D341Med (cell line): ENCODE data around the gene EZR.

Source experiments
- DNase-seq: peaks from one replicate; pipeline ENCODE4 v3.0.0; 2012; ENCODE audit warnings: low spot score

The EZR gene

GRCh38 chr6:158819213-158819976 lies at the start of gene EZR:
TSS of gene EZR (minus strand) at chr6:158819368. CDS start at chr6:158818093, 1,275 bp downstream.
- peak; percentile 96 for DNase-seq

- DNase-seq, result no peak
Measured at GRCh38 chr6:158868122-158868480, 48.9 kb upstream of the EZR start.

DNA sequence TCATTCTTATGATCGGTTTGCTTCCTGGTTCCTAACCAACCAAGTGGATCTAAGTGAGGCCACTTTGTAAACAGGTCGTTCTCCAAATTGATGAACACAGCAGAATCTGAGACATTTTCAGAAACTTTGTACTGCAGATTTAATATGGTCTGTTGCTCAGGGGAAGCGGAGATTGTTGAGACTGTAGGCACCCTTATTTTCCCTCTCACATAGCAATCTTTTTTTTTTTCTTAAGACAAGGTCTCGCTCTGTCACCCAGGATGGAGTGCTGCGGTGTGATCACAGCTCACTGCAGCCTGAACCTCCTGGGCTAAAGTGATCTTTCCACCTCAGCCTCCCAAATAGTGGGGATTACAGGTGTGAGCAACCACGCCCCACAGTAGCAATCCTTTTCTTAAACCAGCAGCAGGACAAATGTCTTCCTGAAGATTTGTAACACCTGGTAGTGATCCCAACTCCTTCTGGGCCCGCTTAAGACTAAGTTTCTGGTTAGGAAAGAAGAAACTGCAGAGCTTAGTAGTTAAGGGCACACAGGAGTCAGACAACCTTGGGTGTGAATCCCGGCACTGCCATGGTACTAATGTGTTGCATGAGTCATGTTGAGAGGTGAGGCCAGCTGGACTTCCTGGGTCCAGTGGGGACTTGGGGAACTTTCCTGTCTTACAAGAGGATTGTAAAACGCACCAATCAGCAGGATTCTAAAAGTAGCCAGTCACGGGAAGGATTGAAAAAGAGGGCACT lies 48.4 kb upstream of the EZR start:
- DNase-seq, result no peak

- DNase-seq, result no peak
Measured at GRCh38 chr6:158865769-158866168, 46.6 kb upstream of the EZR start.

GRCh38 chr6:158863646-158864045 lies 44.5 kb upstream of the EZR start:
- no peak for DNase-seq

DNA sequence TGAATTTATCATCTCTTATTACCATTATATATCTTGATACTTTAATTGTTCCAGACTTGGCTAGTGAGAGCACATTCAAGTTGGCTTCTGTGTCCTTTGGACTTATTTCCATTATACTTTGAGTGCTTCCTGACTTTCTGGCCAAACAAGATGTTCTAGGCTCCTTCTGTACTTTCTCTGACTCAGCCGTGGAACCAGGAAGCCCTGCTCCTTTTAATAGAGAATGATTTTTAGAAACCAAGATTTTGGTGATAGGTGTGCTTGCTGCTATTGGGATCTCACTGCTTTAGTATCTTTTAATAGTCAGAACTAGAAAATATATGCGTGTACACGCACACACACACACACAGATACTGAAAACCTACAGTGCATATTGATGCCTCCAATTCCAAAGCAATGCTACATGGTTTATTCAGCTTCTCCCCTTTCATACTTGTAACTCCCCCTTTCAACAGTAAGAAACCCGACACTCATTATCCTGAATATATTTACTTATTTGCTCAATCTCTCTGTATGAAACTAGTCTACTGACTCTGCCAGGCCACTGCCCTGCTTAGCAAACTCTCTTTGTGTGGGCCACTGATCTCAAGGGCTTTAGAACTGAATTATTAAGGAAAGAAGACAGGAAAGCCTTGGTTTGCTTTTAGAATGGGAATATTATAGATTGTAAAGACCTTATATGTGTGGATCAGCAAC lies 42.7 kb upstream of the EZR start:
- DNase-seq, result no peak

GRCh38 chr6:158860279-158860865 lies 41.2 kb upstream of the EZR start:
- DNase-seq, result no peak

DNA sequence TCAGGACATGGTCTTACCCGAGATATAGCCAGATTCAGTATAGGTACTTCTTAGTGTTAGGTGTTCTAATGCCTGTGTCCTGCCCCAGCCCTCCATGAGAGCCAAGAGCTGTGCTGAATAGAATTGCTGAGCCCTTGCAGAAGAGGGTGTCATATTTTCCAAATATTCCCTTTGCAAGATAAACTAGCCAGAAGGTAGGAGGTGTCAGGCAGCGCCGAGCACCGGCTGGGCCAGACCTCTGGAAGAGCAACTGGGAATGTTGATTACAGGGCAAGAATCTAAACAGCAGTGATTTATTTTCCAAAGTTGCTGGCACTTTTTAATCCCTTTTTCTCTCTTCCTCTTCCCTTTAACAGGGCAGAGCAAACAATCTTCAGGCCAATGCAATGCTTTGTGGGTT lies 37.1 kb upstream of the EZR start:
- no peak for DNase-seq

DNA sequence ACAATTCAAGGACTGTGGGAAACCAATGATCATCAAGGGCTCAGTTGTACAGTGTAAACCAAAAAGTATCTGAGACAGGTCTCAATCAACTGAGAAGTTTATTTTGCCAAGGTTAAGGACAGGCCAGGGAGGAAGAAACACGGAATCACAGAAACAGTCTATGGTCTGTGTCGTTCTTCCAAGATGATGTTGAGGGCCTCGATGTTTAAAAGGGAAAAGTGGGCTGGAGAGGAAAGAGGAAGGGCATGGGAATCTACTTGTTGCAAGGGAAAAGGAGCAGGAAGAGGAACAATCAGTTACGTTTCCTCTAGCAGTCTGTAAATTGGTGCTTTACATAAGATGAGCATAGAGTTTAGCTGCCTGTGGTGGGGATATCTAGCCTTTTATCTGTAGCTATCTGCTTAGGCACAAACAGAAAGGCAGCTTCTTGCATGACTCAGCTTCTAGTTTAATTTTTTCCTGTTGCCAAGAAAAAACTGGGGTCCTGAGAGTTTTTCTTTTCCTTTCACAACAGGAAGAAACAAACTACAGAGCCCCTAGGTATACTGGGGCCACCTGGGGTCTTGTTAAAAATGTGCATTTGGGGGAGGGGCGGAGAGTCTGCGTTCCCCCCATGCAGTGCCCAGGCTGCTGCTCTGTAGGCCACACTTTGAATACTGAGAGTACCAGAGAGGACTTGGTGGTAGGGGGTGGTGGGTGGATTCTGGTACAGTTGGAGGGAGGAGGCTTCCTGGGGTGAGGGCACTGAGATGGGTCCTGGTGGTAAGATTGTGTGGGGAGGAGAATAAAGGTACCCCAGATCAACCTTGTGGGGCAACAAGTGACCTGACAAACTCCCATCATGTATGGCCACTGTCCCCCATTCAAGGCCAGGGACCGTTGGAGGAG lies 35.3 kb upstream of the EZR start:
- DNase-seq, result no peak

DNA sequence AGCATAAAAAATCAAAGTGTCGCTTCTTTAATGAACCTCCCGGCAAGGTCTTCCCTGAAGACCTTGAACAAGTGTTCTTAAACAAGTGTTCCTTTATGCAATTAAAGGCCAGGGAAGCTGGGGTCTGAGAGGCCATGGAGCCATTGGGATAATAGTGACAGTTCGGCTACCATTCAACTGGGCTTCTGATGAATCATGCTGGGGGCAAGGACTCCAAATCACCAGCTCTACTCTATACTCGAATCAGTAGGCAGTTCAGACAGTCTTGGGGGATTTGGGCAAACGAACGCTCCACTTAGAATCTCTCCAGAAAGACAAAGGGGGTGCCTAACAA lies 34.7 kb upstream of the EZR start:
- DNase-seq, result no peak

DNA sequence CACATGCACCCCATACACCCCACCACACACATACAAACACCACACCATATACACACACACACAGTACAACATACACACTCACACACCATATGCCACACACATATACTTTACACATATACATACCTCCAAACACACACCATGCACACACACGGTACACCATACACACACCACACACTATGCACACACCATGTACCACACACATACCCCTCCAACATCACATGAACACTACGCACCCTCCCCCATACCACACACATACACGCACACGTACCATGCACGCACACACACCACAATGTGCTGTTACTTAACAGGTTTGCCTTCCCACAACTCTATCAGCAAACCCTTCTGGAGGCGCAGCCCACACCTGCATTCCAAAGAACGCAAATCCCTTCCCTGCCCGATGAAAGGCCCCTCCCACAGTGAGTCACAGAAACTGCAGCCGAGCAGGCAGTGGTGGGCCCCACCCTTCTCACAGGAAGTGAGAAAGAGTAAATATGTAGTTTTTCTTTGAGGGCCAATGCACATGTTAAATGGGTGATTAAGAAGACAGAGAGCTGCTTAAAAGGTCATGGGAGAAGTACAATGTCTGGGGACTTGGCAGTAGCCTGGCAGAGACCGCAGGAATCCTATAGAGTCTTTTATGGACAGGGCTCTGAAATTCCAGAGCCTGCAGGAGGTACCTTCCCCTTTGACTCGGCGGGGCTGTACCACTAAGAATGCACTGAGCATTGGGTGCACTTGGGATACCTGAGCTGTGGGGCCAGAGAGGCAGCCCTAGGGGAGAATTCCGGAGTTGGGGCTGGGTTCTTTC lies 34.1 kb upstream of the EZR start:
- no peak for DNase-seq

DNA sequence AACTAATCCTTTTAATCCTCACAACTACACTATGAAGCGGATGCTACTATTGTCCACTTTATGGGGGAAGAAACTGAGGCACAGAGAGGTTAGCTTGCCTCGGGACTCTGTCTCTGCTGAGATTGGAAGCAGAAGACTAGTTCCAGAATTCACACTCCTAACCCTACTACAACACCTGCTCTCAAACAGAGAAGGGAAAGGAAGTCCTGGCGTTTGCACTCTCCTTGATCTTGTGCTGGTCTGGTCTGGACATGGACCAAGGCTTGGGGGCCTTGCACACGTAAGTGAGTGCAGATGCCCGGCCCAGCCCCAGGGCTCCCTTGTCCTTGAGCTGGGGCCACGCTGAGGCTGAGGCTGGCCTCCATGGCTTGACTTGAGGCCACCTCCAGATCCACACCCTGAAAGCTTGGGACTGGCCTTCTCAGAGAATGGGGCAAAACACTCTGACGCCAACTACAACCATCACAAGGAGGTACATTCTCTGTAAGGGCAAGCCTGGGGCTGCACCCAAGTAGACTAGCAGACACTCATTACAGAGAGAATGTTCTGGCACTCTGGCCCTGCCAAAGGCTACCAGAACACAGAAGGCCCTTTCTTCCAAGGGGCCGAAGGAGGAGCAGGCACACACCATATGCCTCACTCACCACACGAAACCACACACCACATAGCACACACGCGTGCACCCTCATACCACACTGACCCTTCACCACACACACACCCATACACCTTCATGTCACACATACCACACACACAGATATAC lies 33.3 kb upstream of the EZR start:
- DNase-seq, result no peak

GRCh38 chr6:158850807-158851115 lies 31.6 kb upstream of the EZR start:
- no peak for DNase-seq

GRCh38 chr6:158849899-158850806 lies 31.0 kb upstream of the EZR start:
- DNase-seq, result no peak

- no peak for DNase-seq
Measured at GRCh38 chr6:158848490-158848895, 29.3 kb upstream of the EZR start.

DNA sequence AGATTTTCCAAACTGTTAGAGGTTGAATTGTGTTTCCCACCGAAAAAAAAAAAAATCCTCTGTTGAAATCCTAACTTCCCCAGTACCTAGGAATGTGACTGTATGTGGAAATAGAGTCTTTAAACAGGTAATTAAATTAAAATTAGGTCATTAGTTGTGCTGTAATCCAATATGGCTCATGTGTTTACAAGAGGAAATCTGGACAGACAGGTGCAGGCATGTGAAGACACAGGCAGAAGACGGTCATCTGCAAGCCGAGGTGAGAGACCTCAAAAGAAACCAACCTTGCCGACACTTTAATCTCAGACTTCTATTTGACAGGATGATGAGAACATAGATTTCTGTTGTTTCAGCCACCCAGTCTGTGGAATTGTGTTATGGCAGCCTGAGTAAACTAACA lies 28.6 kb upstream of the EZR start:
- DNase-seq, result no peak

DNA sequence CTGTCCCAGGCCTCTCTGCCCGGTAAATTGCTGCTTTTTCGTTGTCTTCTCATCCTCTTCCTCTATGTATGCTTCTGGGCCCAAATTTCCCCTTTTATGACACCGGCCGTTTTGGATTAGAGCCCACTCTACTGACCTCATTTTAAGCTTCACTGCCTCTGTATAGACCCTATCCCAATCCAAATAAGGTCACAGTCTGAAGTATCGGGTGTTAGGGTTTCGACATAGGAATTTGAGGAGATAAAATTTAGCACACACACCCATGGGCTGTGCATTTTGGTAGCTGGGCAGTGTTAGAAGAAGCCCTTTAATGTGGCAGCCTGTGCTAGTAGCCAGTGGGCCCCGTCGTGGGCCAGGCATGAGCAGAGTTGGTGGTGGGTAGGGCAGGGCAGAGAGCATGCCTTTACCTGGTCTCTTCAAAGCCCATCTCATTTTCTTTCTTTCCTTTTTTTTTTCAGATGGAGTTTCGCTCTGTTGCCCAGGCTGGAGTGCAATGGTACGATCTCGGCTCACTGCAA lies 27.9 kb upstream of the EZR start:
- no peak for DNase-seq

- DNase-seq, result no peak
Measured at GRCh38 chr6:158843751-158844683, 24.8 kb upstream of the EZR start.
